K562 (cell line): ENCODE results near the gene SPEM2. TPM values are rescaled to one million over a fixed set of nuclear protein-coding genes. Genes with fewer than 3 reads are reported as not detected.

Experiments used
- ATAC-seq: fragments of 200-7000 bp; cut with Tn5 transposase; 3 replicates; pipeline ENCODE4 v1.9.1; 2020; ENCODE audit warnings: moderate library complexity
- BruUV-seq: library from RNA; stranded (reverse); fragments of 400-500 nt; replicated peaks from 2 replicates; lab custom pipeline; 2021; lab: Mats Ljungman, UMichigan
- CTCF ChIA-PET: fragments of 300-600 bp; formaldehyde crosslinking; extraction: SDS; loops from one replicate; lab custom pipeline; 2021; ENCODE audit warnings: low intra/inter-chr PET ratio; lab: Yijun Ruan, JAX
- POLR2A ChIA-PET: fragments of 300-600, 350-650 bp; sonication (Branson Sonifier 250); formaldehyde crosslinking; extraction: SDS; loops from one replicate; lab custom pipeline; 2021; ENCODE audit warnings: antibody characterized with exemption, inconsistent platforms; lab: Yijun Ruan, JAX
- DNase-seq, 4 experiments: peaks; one replicate each; pipeline versions ENCODE4 v3.0.0 to v3.0.0-alpha.2; 2011 to 2018; ENCODE audit warnings: low spot score in 3 of 4, mixed read lengths in 3 of 4; ENCODE audit errors: extremely low read depth in 1 of 4
- FAIRE-seq: peaks from 2 replicates; lab custom pipeline; 2011; peaks lifted over from hg19 to GRCh38; lab: Jason Lieb, UNC
- H2AFZ ChIP-seq: 2 replicates; pipeline ENCODE4 v1.6.0; 2011; ENCODE audit warnings: low read depth, low read length, control low read depth, inconsistent platforms
- H3K27ac ChIP-seq: fragments of 200-600 bp; 3 replicates; pipeline ENCODE4 v1.8.0; 2011; ENCODE audit warnings: low read depth, mild to moderate bottlenecking, control low read depth, inconsistent platforms, low read length, moderate library complexity, mixed read lengths; ENCODE audit errors: extremely low read depth
- H3K27me3 ChIP-seq, 2 experiments: fragments of 300-600 bp in 1 of 2; 2 replicates in 1 of 2; 3 replicates in 1 of 2; pipeline versions ENCODE4 v1.6.0 to v1.8.0; 2011; ENCODE audit warnings: inconsistent platforms in 2 of 2, low read length in 2 of 2, mild to moderate bottlenecking in 1 of 2, mixed read lengths in 1 of 2, moderate library complexity in 1 of 2; ENCODE audit not compliant: control insufficient read depth in 2 of 2, insufficient read depth in 2 of 2
- H3K36me3 ChIP-seq: fragments of 300-600 bp; 3 replicates; pipeline ENCODE4 v1.8.0; 2011; ENCODE audit warnings: mild to moderate bottlenecking, low read length, inconsistent platforms; ENCODE audit not compliant: control insufficient read depth, insufficient read depth
- H3K4me1 ChIP-seq, 2 experiments: fragments of 200-600 bp in 1 of 2; replicated peaks in 1 of 2; 2 replicates in 1 of 2; 3 replicates in 1 of 2; pipeline versions ENCODE4 v1.5.1 to v1.8.0; 2011; ENCODE audit warnings: inconsistent platforms in 2 of 2, low read length in 2 of 2, mild to moderate bottlenecking in 1 of 2, mixed read lengths in 1 of 2, moderate library complexity in 1 of 2; ENCODE audit not compliant: control insufficient read depth in 2 of 2, insufficient read depth in 2 of 2
- H3K4me2 ChIP-seq: 2 replicates; pipeline ENCODE4 v1.6.1; 2011; ENCODE audit warnings: low read length, control low read depth, inconsistent platforms, mixed read lengths; ENCODE audit not compliant: insufficient read depth
- H3K4me3 ChIP-seq: fragments of 200-600 bp; sonication (generic), shearing (Covaris generic); 2 replicates; pipeline ENCODE4 v1.5.1; 2016; ENCODE audit warnings: control low read depth, inconsistent platforms
- H3K79me2 ChIP-seq: fragments of 200-600 bp; 3 replicates; pipeline ENCODE4 v1.8.0; 2011; ENCODE audit warnings: low read length, inconsistent platforms; ENCODE audit not compliant: control insufficient read depth, insufficient read depth
- H3K9ac ChIP-seq, 2 experiments: 2 replicates each; pipeline versions ENCODE4 v1.6.0 to v1.6.1; 2011; ENCODE audit warnings: low read depth in 2 of 2, low read length in 2 of 2, control low read depth in 1 of 2, inconsistent platforms in 1 of 2, mild to moderate bottlenecking in 1 of 2, mixed read lengths in 1 of 2; ENCODE audit not compliant: insufficient read depth in 1 of 2
- H3K9me1 ChIP-seq: one replicate; pipeline ENCODE4 v1.6.0; 2011; ENCODE audit warnings: inconsistent platforms, mild to moderate bottlenecking, low read length, moderate library complexity; ENCODE audit not compliant: control insufficient read depth, insufficient read depth
- H3K9me3 ChIP-seq: replicated peaks from 2 replicates; pipeline ENCODE4 v1.5.1; 2011; ENCODE audit warnings: low read depth, low read length, inconsistent platforms; ENCODE audit not compliant: control insufficient read depth, insufficient read depth
- H4K20me1 ChIP-seq: replicated peaks from 2 replicates; pipeline ENCODE4 v1.6.1; 2011; ENCODE audit warnings: low read length, inconsistent platforms, mixed read lengths; ENCODE audit not compliant: control insufficient read depth, insufficient read depth
- BRD4 ChIP-seq: fragments of 200-600 bp; sonication (generic); IDR thresholded peaks from 2 replicates; pipeline ENCODE4 v1.6.1; 2017; ENCODE audit warnings: inconsistent platforms
- BRD9 ChIP-seq: fragments of 450-650 bp; IDR thresholded peaks from 2 replicates; pipeline ENCODE4 v1.6.1; 2018; ENCODE audit warnings: low read depth; ENCODE audit not compliant: partially characterized antibody
- CC2D1A ChIP-seq: fragments of 450-650 bp; IDR thresholded peaks from 2 replicates; pipeline ENCODE4 v1.6.1; 2017; ENCODE audit warnings: mild to moderate bottlenecking
- CREBBP ChIP-seq: IDR thresholded peaks from one replicate; pipeline ENCODE4 v1.6.1; 2012; ENCODE audit warnings: low read depth, mild to moderate bottlenecking, control low read depth, inconsistent platforms, low read length
- DDX20 ChIP-seq: fragments of 450-650 bp; IDR thresholded peaks from 2 replicates; pipeline ENCODE4 v1.6.1; 2016; ENCODE audit warnings: missing genetic modification characterization, low read depth, mild to moderate bottlenecking, missing compliant biosample characterization, moderate library complexity
- GABPB2 ChIP-seq: fragments of 250-450 bp; sonication (Bioruptor Pico); conservative IDR thresholded peaks from 2 replicates; pipeline ENCODE4 v1.5.1; 2021; ENCODE audit warnings: mild to moderate bottlenecking
- HLTF ChIP-seq: fragments of 450-650 bp; IDR thresholded peaks from 2 replicates; pipeline ENCODE4 v1.6.1; 2016
- MXD1 ChIP-seq: fragments of 250-450 bp; sonication (Bioruptor Pico); IDR thresholded peaks from 2 replicates; pipeline ENCODE4 v1.8.0; 2021; ENCODE audit warnings: borderline replicate concordance, mild to moderate bottlenecking, moderate library complexity; ENCODE audit not compliant: poor library complexity, severe bottlenecking
- POLR2G ChIP-seq: fragments of 200-400 bp; formaldehyde crosslinking; IDR thresholded peaks from 2 replicates; pipeline ENCODE4 v1.6.1; 2017; ENCODE audit warnings: low read depth, mild to moderate bottlenecking, antibody characterized with exemption, low read length, moderate library complexity
- SNRNP70 ChIP-seq: fragments of 200-400 bp; formaldehyde crosslinking; optimal IDR thresholded peaks from 2 replicates; pipeline ENCODE3; 2017; ENCODE audit warnings: low read depth, low read length
- SUPT5H ChIP-seq: fragments of 450-650 bp; IDR thresholded peaks from 2 replicates; pipeline ENCODE4 v1.6.1; 2016
- ZBTB7A ChIP-seq: IDR thresholded peaks from 2 replicates; pipeline ENCODE4 v1.6.1; 2011; ENCODE audit warnings: low read depth, mild to moderate bottlenecking, low read length, moderate library complexity, borderline replicate concordance; ENCODE audit not compliant: control insufficient read depth
- ZNF143 ChIP-seq: sonication (generic); formaldehyde crosslinking; IDR thresholded peaks from 2 replicates; pipeline ENCODE4 v1.9.0; 2022; ENCODE audit warnings: mild to moderate bottlenecking, missing genetic modification reagents
- ZNF146 ChIP-seq: IDR thresholded peaks from one replicate; pipeline ENCODE4 v1.6.1; 2018; ENCODE audit warnings: missing compliant biosample characterization; ENCODE audit not compliant: unreplicated experiment
- ZNF318 ChIP-seq, 2 experiments: fragments of 450-650 bp; IDR thresholded peaks; 2 replicates each; pipeline ENCODE4 v1.6.1; 2016; ENCODE audit warnings: mild to moderate bottlenecking in 2 of 2, borderline replicate concordance in 1 of 2, low read depth in 1 of 2, moderate library complexity in 1 of 2
- ZZZ3 ChIP-seq: fragments of 450-650 bp; IDR thresholded peaks from 2 replicates; pipeline ENCODE4 v1.6.1; 2016; ENCODE audit warnings: antibody characterized with exemption, mild to moderate bottlenecking, moderate library complexity
- WGBS: fragments of 100-300 bp; shearing (Covaris generic); methylation state at CpG from one replicate; pipeline ENCODE4 v1.1.6; 2016; ENCODE audit warnings: low coverage, mixed read lengths; ENCODE audit not compliant: insufficient coverage; ENCODE audit errors: missing lambda C conversion rate; 5-methylcytosine and 5-hydroxymethylcytosine counted together
- in situ Hi-C: fragments of 300-500 bp; cut with MboI; formaldehyde crosslinking; loops from 4 replicates; pipeline ENCODE4 v1.15.0; 2018; ENCODE audit warnings: inconsistent platforms, mixed read lengths
- intact Hi-C: fragments of 100-400 bp; cut with micrococcal nuclease; formaldehyde crosslinking; loops from 2 replicates; pipeline ENCODE4 v1.14.2; 2022
- polyA plus RNA-seq, 8 experiments: library from polyadenylated mRNA; depleted of rRNA in 4 of 8; stranded (reverse) in 5 of 8; unstranded in 3 of 8; fragments of >200 nt; fragmentation: Nextera tagmentation in 2 of 8; fragmentation: Illumina TruSeq in 1 of 8; extraction: Ambion mirVana in 2 of 8; extraction: Trizol in 1 of 8; gene quantifications; 2 replicates each; pipeline versions ENCODE4 v1.2.1 to v1.2.3, GENCODE V29; 2011 to 2014; ENCODE audit warnings: inconsistent platforms in 1 of 8, missing spikeins in 1 of 8
- total RNA-seq, 7 experiments: library from RNA; depleted of rRNA in 6 of 7; stranded (reverse); fragments of >200 nt in 6 of 7; fragmentation: Illumina TruSeq in 2 of 7; extraction: Trizol in 2 of 7; gene quantifications; 2 replicates each; pipeline versions ENCODE4 v1.2.1 to v1.2.3, GENCODE V29; 2011 to 2021; ENCODE audit warnings: low replicate concordance in 1 of 7

Gene SPEM2
- total and polyA plus RNA-seq, 9 of the 15 experiments (the other 6 are each of a cell fraction or from before 2014, with no cell fraction given), result not detected

GRCh38 chr17:7396147-7396546 lies 29.3 kb upstream of the SPEM2 start:
- no peaks in the 10 kb centered on the region for H4K20me1 ChIP-seq
- H3K4me3 ChIP-seq, result no peak overlapping the region
- H3K27me3 ChIP-seq, result no peaks in the 10 kb centered on the region
- in situ Hi-C loops (no loop called here), intact Hi-C loops (no loop called here)
- H2AFZ ChIP-seq, result no peak overlapping the region
- H3K9ac ChIP-seq, result no peak overlapping the region
- ATAC-seq (no peak), DNase-seq (no peak), FAIRE-seq (no peak)
- TF ChIP-seq GABPB2 (CRISPR knock-in tag) (no peak), CC2D1A (no peak), HLTF (no peak), SNRNP70 (no peak), DDX20 (tag) (no peak), BRD9 (no peak), ZNF146 (CRISPR knock-in tag) (no peak), ZBTB7A (no peak), ZNF318 (IDR thresholded peaks at IDR 0.05; ENCODE audit: borderline replicate concordance in 1 of 2, low read depth in 1 of 2) (no peak), ZZZ3 (no peak), CREBBP (no peak), SUPT5H (no peak), MXD1 (CRISPR knock-in tag) (no peak), POLR2G (no peak), ZNF143 (CRISPR knock-in tag) (no peak), BRD4 (no peak)
- BruUV-seq, result no TSS peak
- H3K4me1 ChIP-seq, result peaks cover 3 to 29% of the 10 kb centered on the region in 2 experiments; a peak in 4 of 5 replicates
- ChIA-PET POLR2A (no interaction called here), CTCF (no interaction called here)
- no peaks in the 10 kb centered on the region for H3K9me1 ChIP-seq
- H3K9me3 ChIP-seq, result no peaks in the 10 kb centered on the region
- H3K79me2 ChIP-seq, result no peaks in the 10 kb centered on the region
- H3K4me2 ChIP-seq, result no peak overlapping the region
- WGBS, result 90% methylated on average over 2 of the region's 4 CpGs
- H3K36me3 ChIP-seq, result no peaks in the 10 kb centered on the region; the same call in 2 of the 3 replicates
- H3K27ac ChIP-seq, result no peak overlapping the region
